Left ventricle myocardium superior (tissue), 1 donor: Measurements from ENCODE around the gene HRC. TPM values are rescaled to one million over a fixed set of nuclear protein-coding genes. Genes with fewer than 3 reads are reported as not detected.
A peak's percentile ranks its signal among the peaks of the same experiment; 100 is the strongest.

Experiments used
- ATAC-seq: fragments of 200-7000 bp; cut with Tn5 transposase; one replicate; pipeline ENCODE4 v1.9.1; 2020; ENCODE audit warnings: mild to moderate bottlenecking, moderate library complexity
- DNase-seq: peaks from one replicate; pipeline ENCODE4 v3.0.0-alpha.2; 2020
- intact Hi-C: fragments of 100-400 bp; cut with micrococcal nuclease; formaldehyde crosslinking; loops from one replicate; pipeline ENCODE4 v1.11.0; 2022
- total RNA-seq: library from RNA; stranded (reverse); fragmentation: NEBNext Ultra II Directional; extraction: Animal tissue kit (Norgen Biotek cat#: 25700); gene quantifications from one replicate; pipeline ENCODE4 v1.2.1, GENCODE V29; 2021
- donor health status: DM: no; HTN: yes; CAD: no; lungs with severe emphysema.

HRC gene
- total RNA-seq, 1 donor from 2014 or later: 868 TPM

DNA sequence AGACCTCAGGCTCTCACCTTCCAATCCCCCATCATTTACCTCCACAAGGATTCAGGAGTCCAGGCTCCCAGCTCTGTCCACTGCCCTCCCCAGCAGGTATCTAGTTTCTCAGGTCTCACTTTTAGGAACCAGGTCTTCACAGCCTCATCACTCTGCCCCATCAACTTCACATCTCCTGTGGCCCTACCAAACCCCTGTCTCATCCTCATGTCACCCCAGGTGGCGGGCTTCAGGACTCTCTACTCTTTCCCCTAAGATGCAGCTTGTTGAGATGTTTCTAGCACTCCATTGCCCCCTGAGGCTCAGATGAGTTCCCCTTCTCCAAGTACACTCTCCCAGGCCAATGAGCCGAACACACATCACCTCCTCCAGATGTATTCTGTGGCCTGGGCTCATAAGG, 34.3 kb downstream of the HRC start:
- ATAC-seq (no peak), DNase-seq (no peak)
- intact Hi-C loops: no loop called here

DNA sequence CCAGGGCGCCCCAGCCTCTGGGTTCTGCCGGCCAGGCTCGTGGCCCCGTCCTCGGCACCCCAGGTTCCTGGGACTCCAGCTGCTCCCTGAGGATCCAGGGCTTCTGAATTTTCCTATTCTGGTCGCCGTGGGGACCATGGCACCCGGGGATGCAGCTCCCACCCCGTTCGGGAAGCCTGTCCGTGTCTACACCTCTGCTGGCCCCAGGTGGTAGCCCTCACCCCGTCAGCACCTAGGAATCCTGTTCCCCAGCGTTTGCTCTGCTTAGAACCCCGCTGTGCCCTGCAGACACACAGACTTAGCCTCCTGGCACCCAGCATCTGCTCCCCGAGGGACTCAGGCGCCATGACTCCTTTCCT, 34.9 kb downstream of the HRC start:
- intact Hi-C loops: no loop called here
- ATAC-seq: no peak
- DNase-seq: no peak

DNA sequence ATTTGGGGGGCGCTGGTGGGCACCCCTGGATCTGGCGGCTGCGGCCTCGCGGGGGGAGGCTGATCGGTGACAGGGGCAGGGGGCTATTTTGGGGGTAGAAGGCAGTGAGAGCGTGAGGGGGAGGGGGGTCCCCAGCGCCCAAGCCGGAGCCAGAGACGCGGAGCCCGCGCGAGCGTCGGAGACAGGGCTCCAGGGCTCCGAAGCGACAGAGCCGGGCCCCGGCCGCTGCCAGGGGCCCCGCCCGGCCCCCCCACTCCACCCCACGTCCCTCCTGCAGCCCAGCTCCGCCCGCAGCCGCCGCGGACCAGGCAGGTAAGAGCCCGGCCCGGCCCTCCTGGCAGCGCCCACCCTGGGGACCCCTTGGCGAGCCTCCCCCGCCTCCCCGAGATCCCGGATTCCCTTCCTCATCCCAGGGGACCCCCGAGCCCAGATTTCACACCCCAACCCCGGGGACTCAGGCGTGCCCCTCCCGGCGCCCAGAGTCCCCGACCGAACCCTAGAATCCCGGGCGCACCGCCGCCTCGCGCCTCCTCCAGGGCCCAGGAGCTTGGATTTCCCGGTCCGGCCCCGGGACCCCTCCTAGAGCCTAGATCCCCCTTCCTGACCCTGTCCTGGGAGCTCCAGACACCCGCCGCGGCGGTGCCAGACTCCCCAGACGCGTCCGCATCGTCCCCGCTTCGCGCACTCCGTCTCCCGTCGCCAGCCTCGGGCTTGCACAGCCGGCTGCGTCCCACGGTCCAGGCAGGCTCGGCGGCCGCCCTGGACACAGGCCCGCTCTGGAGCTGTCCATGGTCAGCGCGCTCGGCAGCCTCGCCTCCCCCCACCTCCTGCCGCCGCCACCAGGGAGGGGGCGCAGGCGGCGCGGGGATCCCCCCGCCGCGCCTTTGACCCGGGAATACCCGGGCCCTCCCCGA, 35.5 kb downstream of the HRC start, which contains the start of gene PPFIA3:
TSS of gene PPFIA3 (plus strand) at position 134 of the 914 bp plus-strand sequence. CDS start 8,330 bp downstream, outside the sequence.
- ATAC-seq: peak; percentile 64
- peak; percentile 85 for DNase-seq
- intact Hi-C loops: no loop called here

DNA sequence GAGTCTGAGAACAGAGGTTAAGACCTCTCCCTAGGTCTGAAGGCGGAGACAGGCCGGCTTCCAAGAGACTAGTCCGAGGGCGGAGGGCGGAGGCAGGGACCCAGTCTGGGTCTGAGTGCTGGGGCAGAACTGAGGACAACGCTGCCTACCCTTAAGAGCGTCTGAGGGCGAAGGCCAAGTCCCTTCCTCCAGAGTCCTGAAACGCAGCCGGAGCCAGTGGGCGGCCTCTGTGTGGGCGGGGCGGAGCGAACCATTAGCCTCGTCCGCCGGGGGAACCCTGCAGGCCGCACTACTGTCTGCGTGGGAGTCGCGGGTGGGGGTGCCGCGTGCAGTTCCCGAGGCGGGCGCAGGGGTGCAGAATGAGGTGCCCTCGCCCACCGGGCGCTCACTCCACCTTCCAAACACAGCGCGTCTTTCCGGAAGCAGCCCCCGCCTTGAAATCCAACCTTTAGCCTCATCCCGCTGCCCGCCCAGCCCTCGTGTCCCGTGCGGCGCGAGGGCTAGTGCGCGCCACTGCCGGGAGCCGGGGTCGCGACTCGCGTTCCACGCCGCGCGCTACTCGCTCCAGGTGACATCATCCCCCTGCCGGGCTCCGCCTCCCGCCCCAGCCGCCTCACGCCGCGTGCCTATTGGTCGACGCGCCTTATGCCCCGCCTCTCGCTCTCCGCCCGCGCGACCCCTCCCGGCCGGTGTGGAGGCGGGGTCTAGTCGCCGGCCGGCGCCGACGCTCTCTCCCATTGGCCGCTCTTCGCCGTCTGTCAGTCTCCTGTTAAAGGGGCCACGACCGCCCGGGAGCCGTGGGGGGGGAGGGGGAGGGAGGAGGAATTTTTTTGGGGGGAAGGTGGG, 36.4 kb downstream of the HRC start, which contains the start of gene C19orf73:
TSS of gene C19orf73 (minus strand) at position 579 of the 846 bp plus-strand sequence. CDS start at position 458, 121 bp downstream.
- peak; percentile 91 for ATAC-seq
- peak; percentile 97 for DNase-seq
- intact Hi-C loops: no loop called here

DNA sequence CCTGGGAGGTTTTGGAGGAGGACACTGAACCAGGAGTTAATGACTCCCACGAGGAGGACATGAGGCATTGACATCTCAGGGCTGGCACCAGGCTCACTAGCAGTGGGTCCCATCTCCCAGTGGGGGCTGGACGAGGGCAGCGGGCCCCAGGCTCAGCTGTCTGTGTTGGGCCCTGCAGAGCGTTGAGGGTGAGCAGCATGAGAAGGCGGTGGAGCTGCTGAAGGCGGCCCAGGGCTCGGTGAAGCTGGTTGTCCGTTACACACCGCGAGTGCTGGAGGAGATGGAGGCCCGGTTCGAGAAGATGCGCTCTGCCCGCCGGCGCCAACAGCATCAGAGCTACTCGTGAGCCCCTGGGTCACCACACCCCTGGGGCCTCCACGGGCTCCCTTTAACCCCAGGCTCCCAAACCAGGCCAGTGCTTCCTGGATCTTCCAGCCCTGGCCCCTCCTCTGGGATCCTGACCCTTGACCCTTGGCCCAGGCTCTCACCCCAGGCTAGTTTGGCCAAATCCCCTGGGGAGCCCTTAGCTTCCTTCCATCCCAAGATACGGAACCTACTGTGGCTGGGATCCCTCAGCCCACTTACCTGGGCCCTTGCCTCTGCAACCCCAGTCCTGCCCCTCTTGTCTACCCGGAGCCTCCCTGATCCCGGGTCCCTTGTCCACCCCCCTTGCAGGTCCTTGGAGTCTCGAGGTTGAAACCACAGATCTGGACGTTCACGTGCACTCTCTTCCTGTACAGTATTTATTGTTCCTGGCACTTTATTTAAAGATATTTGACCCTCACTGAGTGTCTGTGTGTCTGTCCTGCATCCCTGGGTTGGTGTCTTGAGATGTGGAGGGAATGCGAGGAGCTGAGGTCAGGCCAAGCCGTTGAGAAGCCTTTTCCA, 37.3 kb downstream of the HRC start:
- DNase-seq (peak; percentile 50), ATAC-seq (no peak)
- intact Hi-C loops: no loop called here

DNA sequence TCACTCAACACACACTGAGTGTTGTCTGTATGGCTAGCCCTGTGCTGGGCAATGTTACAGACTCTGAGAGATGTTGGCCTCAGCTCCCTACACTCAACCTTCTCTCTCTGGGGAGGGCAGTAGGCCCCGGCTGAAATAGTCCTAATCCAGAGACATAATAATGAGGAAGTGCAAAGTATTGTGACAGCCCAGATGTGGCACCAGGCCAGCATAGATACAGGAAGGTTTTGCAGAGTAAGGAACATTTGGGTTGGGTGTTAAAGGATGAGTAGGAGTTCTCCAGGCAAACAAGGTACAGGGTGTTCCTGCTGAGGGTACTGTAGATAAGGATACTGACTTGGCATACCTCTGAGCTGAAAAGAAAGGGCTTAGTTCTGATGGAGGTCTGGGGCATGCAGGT, 38.7 kb downstream of the HRC start:
- intact Hi-C loops: no loop called here
- no peak for ATAC-seq
- peak; percentile 69 for DNase-seq

DNA sequence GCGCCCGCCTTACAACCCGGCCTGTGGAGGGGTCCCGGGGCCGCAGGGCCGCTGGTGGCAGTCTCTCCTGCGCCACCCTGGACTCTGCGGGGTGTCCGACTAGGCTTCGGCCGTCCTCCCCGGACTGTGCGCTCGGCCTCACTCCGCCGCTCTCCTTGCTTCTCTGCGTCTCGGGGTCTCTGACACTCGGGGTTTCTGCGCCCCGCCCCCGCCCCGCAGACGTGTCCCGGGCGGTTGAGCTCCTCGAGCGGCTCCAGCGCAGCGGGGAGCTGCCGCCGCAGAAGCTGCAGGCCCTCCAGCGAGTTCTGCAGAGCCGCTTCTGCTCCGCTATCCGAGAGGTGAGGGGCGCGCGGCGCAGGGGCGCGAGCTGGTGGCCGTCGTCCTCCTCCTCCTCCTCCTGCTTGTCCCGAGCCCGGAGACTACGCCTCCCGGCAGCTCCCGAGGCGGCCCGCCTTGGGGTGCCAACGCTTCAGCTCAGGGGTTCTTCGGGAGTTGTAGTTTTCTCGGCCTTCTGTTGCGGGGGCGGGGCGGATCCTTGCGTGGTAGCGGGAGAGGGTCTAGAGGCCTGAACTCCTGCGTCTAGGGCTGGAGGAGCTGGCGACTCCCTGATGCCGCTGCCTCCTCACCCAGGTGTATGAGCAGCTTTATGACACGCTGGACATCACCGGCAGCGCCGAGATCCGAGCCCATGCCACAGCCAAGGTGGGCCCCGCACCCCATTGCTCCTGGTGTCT, 40.4 kb downstream of the HRC start:
- intact Hi-C loops: no loop called here
- ATAC-seq (peak; percentile 23), DNase-seq (peak; percentile 81)

DNA sequence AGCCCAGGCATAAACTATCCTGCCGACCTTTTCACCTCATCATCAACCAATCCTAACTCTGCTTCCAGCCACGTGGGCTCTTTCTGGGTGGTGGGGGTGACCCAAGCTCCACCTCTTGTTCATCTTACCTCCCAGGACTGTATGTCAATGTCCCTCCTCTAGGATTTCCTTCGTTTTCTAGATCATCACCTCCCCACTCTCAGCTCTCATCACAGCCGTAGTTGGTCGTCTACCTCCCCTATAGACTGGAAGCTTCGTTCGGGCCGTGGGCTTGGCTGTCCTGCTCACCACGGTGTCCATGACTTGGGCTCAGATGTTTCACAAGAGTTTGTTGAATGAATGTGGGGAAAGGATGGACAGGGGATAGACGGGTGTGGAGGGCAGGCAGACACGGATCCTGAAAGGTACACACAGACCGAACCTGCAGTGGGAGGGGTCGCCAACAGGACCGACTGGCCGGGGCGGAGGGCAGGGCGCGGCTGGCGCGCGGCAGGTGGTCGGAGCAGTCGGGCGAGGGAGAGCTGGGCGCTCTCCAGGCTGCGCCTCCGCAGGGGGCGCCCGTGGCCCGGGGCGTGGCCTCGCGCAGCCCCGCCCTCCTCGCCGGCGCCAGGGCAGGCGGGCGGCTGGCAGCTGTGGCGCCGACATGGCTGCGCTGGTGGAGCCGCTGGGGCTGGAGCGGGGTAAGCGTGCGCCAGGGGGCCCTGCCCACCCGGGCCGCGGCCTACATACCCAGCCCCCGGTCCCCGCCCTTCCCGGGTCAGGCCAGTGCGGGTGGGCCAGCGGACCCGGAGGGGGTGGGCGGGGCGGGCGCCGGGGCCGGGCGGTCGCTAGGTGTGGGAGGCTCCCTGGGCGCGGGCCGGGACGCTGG, 41.2 kb downstream of the HRC start, which contains the start of gene LIN7B:
TSS of gene LIN7B (plus strand) at position 609 of the 868 bp plus-strand sequence. CDS start at position 644, 35 bp downstream.
- intact Hi-C loops: no loop called here
- DNase-seq (peak; percentile 85), ATAC-seq (peak; percentile 61)

DNA sequence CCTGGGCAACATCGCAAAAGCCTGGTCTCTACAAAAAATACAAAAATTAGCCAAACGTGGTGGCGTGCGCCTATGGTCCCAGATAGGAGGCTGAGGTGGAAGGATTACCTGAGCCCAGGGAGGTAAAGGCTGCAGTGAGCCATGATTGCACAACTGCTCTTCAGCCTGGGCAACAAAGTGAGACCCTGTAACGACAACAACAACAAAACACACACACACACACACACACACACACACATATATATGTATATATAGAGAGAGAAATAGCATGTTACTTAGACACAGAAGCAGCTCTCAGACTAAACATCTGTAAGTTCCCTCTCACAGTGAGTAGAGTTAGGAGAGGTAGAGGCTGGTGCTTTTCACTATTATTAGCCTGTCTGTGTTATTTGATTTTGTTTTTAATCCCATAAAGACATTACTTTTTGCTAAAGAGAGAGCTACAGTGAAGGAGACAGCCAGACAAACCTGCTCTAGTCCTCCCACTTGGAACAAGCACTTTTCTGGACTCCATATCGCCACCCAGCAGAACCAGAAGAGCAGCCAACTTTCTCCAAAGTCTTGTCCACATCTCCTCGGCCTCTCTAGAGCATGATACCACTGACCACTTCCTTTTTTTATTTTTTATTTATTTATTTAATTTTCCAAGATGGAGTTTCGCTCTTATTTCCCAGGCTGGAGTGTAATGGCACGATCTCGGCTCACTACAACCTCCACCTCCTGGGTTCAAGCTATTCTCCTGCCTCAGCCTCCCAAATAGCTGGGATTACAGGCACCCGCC, 43.8 kb downstream of the HRC start:
- DNase-seq: no peak
- no peak for ATAC-seq
- intact Hi-C loops: no loop called here

DNA sequence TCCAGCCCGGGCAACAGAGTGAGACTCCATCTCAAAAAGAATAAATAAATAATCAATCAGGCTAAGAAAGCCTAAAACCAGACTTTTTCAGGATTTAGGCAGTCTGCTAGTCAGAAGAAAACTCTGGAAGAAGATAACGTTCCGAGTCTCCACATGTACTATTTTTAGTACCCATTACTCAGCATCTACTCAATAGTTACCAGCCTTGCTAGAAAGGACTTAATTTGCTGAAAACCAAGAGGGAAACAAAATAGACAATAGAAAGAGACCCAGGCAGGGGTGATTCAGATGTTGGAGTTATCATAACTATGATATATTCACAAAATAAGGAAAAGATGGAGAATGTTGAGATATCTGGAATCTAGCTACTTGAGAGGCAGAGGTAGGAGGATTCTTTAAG, 44.6 kb downstream of the HRC start:
- intact Hi-C loops: no loop called here
- no peak for ATAC-seq
- DNase-seq: no peak

DNA sequence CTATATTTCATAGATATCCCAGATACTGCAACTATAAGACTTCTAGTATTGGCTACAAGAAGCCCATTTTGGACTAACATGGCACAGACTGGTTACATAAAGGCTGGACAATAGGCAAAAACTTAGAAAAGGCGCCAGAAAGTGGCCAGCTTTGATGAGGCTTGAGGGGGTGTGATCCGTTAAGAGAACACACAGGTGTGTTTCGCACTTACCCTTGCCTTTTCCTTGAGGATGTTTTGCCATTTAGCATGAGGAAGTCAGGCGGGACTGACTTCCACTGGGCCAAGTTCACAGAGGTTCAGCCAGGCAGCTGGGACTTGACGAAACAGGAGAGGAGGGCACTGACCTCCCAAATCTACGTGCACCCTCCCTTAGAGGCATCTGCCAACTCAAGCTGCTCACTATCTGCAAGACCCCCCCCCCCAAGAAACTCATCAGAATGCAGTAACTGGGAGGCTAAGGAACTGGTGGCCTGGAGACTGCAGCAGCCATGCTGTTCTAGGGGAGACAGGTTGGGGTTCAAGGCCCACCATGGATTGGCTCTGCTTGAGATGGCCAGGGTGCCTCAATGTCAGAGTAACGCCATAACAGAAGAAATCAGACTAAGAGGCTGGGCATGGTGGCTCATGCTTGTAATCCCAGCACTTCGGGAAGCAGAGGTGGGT, 45.5 kb downstream of the HRC start:
- intact Hi-C loops: no loop called here
- ATAC-seq (no peak), DNase-seq (no peak)

DNA sequence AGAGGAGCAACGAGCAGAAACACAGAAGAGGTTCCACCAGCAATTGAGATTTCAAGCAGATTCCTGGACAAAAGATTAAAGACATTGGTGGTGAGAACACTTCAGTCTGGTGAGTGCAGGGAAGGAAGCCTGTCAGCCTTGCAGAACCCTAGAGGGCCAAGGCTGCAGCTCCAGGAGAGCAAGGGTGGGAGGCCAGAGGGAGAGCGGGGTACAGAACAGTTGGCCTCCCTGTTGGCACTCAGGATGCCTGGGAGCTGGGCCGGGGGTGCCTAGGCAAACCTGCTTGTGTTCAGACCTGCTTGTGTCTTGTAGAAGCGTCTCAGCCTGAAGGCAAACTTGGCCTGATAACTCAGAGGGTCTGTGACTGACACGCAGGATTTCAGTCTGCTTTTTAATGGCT, 46.1 kb downstream of the HRC start:
- DNase-seq (no peak), ATAC-seq (no peak)
- intact Hi-C loops: no loop called here

DNA sequence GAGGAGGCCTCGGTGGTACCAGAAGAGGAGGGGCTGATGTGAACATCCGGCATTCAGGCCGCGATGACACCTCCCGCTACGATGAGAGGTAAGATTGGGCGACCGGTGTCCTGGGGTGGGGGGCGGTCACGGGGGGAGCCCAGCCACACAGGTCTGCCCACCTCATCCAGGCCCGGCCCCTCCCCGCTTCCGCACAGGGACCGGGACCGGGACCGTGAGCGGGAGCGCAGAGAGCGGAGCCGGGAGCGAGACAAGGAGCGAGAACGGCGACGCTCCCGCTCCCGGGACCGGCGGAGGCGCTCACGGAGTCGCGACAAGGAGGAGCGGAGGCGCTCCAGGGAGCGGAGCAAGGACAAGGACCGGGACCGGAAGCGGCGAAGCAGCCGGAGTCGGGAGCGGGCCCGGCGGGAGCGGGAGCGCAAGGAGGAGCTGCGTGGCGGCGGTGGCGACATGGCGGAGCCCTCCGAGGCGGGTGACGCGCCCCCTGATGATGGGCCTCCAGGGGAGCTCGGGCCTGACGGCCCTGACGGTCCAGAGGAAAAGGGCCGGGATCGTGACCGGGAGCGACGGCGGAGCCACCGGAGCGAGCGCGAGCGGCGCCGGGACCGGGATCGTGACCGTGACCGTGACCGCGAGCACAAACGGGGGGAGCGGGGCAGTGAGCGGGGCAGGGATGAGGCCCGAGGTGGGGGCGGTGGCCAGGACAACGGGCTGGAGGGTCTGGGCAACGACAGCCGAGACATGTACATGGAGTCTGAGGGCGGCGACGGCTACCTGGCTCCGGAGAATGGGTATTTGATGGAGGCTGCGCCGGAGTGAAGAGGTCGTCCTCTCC, 47.4 kb downstream of the HRC start:
- ATAC-seq (peak; percentile 5), DNase-seq (no peak)
- intact Hi-C loops: no loop called here

DNA sequence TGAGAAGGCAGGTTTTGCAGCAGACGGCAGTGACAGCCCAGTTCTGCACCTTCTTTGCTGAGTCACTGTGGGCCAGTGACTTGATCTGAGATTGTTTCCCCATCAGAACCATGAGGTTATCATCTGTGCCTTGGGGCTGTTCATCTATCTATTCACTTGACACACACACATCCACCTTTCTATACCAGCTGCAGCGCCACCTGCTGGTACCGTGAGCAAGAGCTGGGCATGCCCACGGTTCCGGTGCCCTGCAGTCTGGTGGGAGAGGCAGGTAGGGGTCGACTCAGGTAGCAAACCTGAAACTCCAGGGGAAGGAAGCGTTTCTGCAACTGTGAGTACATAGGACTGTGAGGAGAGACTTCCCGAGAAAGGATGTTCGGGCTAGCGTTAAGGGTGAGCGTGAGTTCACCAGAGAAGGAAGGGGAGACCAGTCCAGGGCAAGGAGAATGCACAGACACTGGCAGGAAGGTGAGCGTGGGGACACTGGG, 48.5 kb downstream of the HRC start:
- ATAC-seq: peak; percentile 40
- intact Hi-C loops: no loop called here
- DNase-seq: peak; percentile 75

DNA sequence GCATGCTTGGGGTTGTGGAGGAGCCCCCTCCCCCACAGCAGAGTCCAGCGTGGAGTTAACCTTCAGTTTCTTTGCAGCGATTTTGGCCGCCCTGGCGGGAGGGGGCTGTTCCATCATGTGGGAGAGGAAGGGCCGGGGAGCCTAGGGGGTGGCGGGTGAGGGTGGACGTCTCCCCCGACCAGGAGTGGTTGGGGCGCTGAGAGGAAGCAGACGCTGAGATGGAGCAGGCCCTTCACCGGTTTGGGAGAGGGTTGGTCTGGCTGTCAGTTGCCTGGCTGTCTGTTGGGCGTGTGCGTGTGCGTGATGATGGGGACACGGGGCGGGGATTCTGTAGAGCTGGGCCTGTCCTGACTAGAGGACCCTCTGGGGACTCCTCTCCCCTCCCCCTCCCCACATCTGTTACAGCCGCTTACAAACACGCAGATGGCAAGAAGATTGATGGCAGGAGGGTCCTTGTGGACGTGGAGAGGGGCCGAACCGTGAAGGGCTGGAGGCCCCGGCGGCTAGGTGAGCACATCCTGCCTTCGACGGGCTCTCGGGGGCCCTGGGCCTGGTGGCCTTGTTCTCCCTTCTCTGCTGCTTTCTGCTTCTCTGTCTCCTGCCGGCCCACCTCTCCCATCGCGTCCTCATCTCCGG, 50.8 kb downstream of the HRC start:
- DNase-seq (no peak), ATAC-seq (no peak)
- intact Hi-C loops: loop anchor here (5.0 kb wide), 1 partner anchor 103 kb away; no protein-coding TSS in a partner anchor
